ENCODE results near the gene OR6Y1.

GRCh38 chr1:158577561-158577960, 23.4 kb upstream of the OR6Y1 start:
- TF ChIP-seq POLR2A (IDR thresholded peaks at IDR 0.05) (no peak), CTCF (IDR thresholded peaks at IDR 0.05 in 8 of 11, conservative IDR thresholded peaks at IDR 0.05 in 3 of 11) (no peak), POLR2AphosphoS5 (IDR thresholded peaks at IDR 0.05) (no peak)
